Lower lobe of right lung (tissue), 2 donors: ENCODE measurements around the gene FHIP1A. TPM values are rescaled to one million over a fixed set of nuclear protein-coding genes. Genes with fewer than 3 reads are reported as not detected.

Experiments used
- ATAC-seq, 2 donors: fragments of 200-7000 bp; cut with Tn5 transposase; one replicate each; pipeline ENCODE4 v1.9.1; 2020 to 2022; ENCODE audit warnings: mild to moderate bottlenecking in 2 of 2, moderate library complexity in 2 of 2
- DNase-seq: peaks from one replicate; pipeline ENCODE4 v3.0.0-alpha.2; 2020
- H3K27ac ChIP-seq: fragments of 200-600 bp; one replicate; pipeline ENCODE4 v1.8.0; 2022
- H3K27me3 ChIP-seq: fragments of 200-600 bp; one replicate; pipeline ENCODE4 v1.8.0; 2022; ENCODE audit warnings: low read depth
- H3K36me3 ChIP-seq: fragments of 200-600 bp; one replicate; pipeline ENCODE4 v1.8.0; 2022; ENCODE audit warnings: mild to moderate bottlenecking
- H3K4me1 ChIP-seq: fragments of 200-600 bp; one replicate; pipeline ENCODE4 v1.8.0; 2022
- H3K4me3 ChIP-seq: fragments of 200-600 bp; one replicate; pipeline ENCODE4 v1.8.0; 2022; ENCODE audit warnings: mild to moderate bottlenecking
- H3K9me3 ChIP-seq: fragments of 200-600 bp; one replicate; pipeline ENCODE4 v1.8.0; 2022
- CTCF ChIP-seq: fragments of 200-600 bp; IDR thresholded peaks from one replicate; pipeline ENCODE4 v1.8.0; 2022; ENCODE audit warnings: antibody characterized with exemption, mild to moderate bottlenecking
- intact Hi-C: fragments of 100-400 bp; cut with DNase I; formaldehyde crosslinking; loops from one replicate; pipeline ENCODE4 v1.11.0; 2022
- total RNA-seq: library from RNA; stranded (reverse); fragmentation: NEBNext Ultra II Directional; extraction: Animal tissue kit (Norgen Biotek cat#: 25700); gene quantifications from one replicate; pipeline ENCODE4 v1.2.1, GENCODE V29; 2021
- donor health status: DM: no; HTN: yes; CAD: no; lungs with severe emphysema.

Gene FHIP1A
- total RNA-seq, 1 donor from 2014 or later: 14.3 TPM

GRCh38 chr4:151418856-151419255 is 9.9 kb downstream of the FHIP1A start:
- Histone ChIP-seq H3K27me3 (no peaks in the 10 kb centered on the region), H3K27ac (no peak overlapping the region), H3K4me3 (no peak overlapping the region), H3K9me3 (no peaks in the 10 kb centered on the region), H3K36me3 (no peaks in the 10 kb centered on the region), H3K4me1 (no peaks in the 10 kb centered on the region)
- DNase-seq (no peak), ATAC-seq (peak in 1 of 2 donors; percentile 6)
- TF ChIP-seq CTCF: no peak
- intact Hi-C loops: no loop called here

GRCh38 chr4:151420250-151420807 is 11.4 kb downstream of the FHIP1A start:
- no peaks in the 10 kb centered on the region for H3K36me3 ChIP-seq
- no peaks in the 10 kb centered on the region for H3K27me3 ChIP-seq
- intact Hi-C loops: no loop called here
- TF ChIP-seq CTCF: no peak
- no peaks in the 10 kb centered on the region for H3K4me1 ChIP-seq
- ATAC-seq: no peak
- H3K9me3 ChIP-seq: no peaks in the 10 kb centered on the region
- no peak overlapping the region for H3K4me3 ChIP-seq
- no peak overlapping the region for H3K27ac ChIP-seq
- no peak for DNase-seq

GRCh38 chr4:151422854-151423253 is 13.9 kb downstream of the FHIP1A start:
- intact Hi-C loops: no loop called here
- Histone ChIP-seq H3K9me3 (no peaks in the 10 kb centered on the region), H3K27me3 (no peaks in the 10 kb centered on the region), H3K36me3 (no peaks in the 10 kb centered on the region), H3K4me1 (no peaks in the 10 kb centered on the region), H3K4me3 (no peak overlapping the region), H3K27ac (no peak overlapping the region)
- no peak for ATAC-seq
- TF ChIP-seq CTCF: no peak
- no peak for DNase-seq

GRCh38 chr4:151426513-151426912 is 17.5 kb downstream of the FHIP1A start:
- no peak overlapping the region for H3K27ac ChIP-seq
- no peak overlapping the region for H3K4me3 ChIP-seq
- no peaks in the 10 kb centered on the region for H3K4me1 ChIP-seq
- intact Hi-C loops: no loop called here
- H3K9me3 ChIP-seq: no peaks in the 10 kb centered on the region
- no peaks in the 10 kb centered on the region for H3K27me3 ChIP-seq
- ATAC-seq (no peak), DNase-seq (no peak)
- TF ChIP-seq CTCF: no peak
- no peaks in the 10 kb centered on the region for H3K36me3 ChIP-seq

- TF ChIP-seq CTCF: no peak
- H3K4me1 ChIP-seq: no peaks in the 10 kb centered on the region
- no peak overlapping the region for H3K4me3 ChIP-seq
- no peak overlapping the region for H3K27ac ChIP-seq
- no peak for ATAC-seq
- no peak for DNase-seq
- no peaks in the 10 kb centered on the region for H3K27me3 ChIP-seq
- intact Hi-C loops: no loop called here
- H3K36me3 ChIP-seq: no peaks in the 10 kb centered on the region
- no peaks in the 10 kb centered on the region for H3K9me3 ChIP-seq
Measured at GRCh38 chr4:151427266-151427665, 18.3 kb downstream of the FHIP1A start.

GRCh38 chr4:151428346-151428745 is 19.4 kb downstream of the FHIP1A start:
- Histone ChIP-seq H3K27ac (no peak overlapping the region), H3K9me3 (no peaks in the 10 kb centered on the region), H3K36me3 (no peaks in the 10 kb centered on the region), H3K27me3 (no peaks in the 10 kb centered on the region), H3K4me3 (no peak overlapping the region), H3K4me1 (no peaks in the 10 kb centered on the region)
- no peak for TF ChIP-seq CTCF
- ATAC-seq: no peak
- no peak for DNase-seq
- intact Hi-C loops: no loop called here
